Skeletal muscle satellite cell (primary cell): ENCODE results near the gene NKG7.

ENCODE experiments used
- H3K27me3 ChIP-seq: 2 replicates; pipeline ENCODE4 v1.7.0; 2013; ENCODE audit warnings: low read length; ENCODE audit not compliant: control insufficient read depth, insufficient read depth
- H3K36me3 ChIP-seq: 2 replicates; pipeline ENCODE4 v1.7.0; 2013; ENCODE audit warnings: mild to moderate bottlenecking, control low read depth, low read length; ENCODE audit not compliant: insufficient read depth
- H3K4me1 ChIP-seq: 2 replicates; pipeline ENCODE4 v1.7.0; 2013; ENCODE audit warnings: low read length; ENCODE audit not compliant: control insufficient read depth, insufficient read depth
- H3K4me2 ChIP-seq: 2 replicates; pipeline ENCODE4 v1.7.0; 2013; ENCODE audit warnings: mild to moderate bottlenecking, low read length
- H3K4me3 ChIP-seq: 2 replicates; pipeline ENCODE4 v1.7.0; 2013; ENCODE audit warnings: low read length
- H3K9ac ChIP-seq: 2 replicates; pipeline ENCODE4 v1.7.0; 2013; ENCODE audit warnings: mild to moderate bottlenecking, low read depth, low read length, moderate library complexity
- H3K9me3 ChIP-seq: replicated peaks from 2 replicates; pipeline ENCODE4 v1.7.0; 2013; ENCODE audit warnings: mild to moderate bottlenecking, control low read depth, low read length

NKG7 gene

DNA sequence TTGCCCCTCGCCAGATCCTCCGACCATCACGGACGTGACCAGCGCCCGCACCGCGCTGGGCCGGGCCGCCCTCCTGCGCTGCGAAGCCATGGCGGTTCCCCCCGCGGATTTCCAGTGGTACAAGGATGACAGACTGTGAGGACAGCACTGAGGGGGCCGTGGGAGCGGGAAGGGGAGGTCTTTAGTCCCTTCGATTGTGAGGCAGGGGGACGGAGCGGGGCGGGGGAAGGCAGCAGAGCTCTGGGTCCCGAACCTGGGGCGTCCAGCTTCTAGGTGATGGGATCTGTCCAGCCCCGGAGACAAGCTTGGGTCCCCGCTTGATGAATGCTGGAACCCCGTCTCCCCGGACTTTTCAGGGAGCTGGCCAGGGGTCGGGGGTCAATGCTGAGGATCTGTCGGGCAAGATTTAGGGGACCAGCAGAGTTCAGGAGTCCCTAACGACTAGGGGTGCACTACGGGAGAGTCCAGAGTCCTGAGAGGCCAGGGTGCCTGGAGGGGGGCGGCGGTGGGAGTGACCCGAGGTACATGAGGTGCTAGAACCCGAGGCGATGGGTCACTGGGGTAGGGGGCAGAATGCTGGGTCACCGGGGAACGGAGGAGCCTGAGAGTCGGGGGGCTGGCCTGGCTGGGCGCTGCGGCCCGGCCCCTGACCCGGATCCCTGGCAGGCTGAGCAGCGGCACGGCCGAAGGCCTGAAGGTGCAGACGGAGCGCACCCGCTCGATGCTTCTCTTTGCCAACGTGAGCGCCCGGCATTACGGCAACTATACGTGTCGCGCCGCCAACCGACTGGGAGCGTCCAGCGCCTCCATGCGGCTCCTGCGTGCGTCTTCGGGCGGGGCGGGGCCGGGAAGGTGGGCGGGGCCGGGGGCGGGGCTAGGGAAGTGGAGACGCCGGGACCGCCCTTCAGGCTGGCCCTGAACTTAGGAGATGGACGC lies 45.1 kb downstream of the NKG7 start:
- Histone ChIP-seq H3K27me3 (peaks cover 12% of the 10 kb centered on the region), H3K4me3 (peak overlapping the region; percentile 28)

DNA sequence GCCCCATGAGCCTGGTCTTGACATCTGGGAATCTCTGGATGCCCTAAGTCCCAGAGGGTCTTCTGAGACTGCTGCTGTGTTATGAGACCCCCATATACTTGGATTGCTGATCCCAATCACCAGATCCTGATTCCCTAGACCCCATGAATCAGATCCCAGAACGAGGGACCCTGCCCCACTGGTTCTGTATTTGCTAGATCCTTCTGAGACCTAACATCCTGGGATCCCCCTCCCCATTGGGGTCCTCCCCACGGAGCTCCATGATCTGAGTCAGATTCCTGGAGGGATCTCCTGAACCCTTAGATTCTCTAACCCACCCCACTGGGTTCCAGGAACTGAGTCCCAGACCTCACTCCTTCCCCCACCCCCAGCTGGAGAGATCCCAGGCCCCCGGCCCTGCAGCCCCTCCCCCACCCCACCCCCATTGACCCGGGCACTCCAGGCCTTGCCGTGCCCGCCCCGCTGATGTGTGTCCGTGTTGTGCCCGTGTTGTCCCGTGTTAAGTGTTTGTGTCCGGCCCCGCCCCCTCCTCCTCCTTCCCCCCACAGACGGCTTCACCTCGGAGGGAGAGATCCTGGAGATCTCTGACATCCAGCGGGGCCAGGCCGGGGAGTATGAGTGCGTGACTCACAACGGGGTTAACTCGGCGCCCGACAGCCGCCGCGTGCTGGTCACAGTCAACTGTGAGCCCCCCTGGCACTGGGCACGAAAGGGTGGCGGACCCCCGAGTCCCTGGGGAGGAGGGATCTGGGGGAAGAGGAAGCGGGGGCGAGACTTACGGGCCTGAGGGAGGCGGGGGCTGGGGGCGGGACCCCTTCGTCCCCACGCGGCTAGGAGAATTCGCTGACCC lies 46.0 kb downstream of the NKG7 start:
- no peak overlapping the region for H3K9ac ChIP-seq
- H3K4me3 ChIP-seq, result no peak overlapping the region
- H3K4me1 ChIP-seq, result no peaks in the 10 kb centered on the region
- H3K36me3 ChIP-seq, result no peaks in the 10 kb centered on the region
- H3K4me2 ChIP-seq, result no peak overlapping the region
- H3K9me3 ChIP-seq, result no peaks in the 10 kb centered on the region
- H3K27me3 ChIP-seq, result peaks cover 12% of the 10 kb centered on the region

More for the DNA sequence above, 45.1 kb downstream of the NKG7 start:
- no peaks in the 10 kb centered on the region for H3K36me3 ChIP-seq
- H3K9me3 ChIP-seq, result no peaks in the 10 kb centered on the region
- H3K9ac ChIP-seq, result no peak overlapping the region
- H3K4me1 ChIP-seq, result no peaks in the 10 kb centered on the region
- H3K4me2 ChIP-seq, result peak overlapping the region; percentile 60

DNA sequence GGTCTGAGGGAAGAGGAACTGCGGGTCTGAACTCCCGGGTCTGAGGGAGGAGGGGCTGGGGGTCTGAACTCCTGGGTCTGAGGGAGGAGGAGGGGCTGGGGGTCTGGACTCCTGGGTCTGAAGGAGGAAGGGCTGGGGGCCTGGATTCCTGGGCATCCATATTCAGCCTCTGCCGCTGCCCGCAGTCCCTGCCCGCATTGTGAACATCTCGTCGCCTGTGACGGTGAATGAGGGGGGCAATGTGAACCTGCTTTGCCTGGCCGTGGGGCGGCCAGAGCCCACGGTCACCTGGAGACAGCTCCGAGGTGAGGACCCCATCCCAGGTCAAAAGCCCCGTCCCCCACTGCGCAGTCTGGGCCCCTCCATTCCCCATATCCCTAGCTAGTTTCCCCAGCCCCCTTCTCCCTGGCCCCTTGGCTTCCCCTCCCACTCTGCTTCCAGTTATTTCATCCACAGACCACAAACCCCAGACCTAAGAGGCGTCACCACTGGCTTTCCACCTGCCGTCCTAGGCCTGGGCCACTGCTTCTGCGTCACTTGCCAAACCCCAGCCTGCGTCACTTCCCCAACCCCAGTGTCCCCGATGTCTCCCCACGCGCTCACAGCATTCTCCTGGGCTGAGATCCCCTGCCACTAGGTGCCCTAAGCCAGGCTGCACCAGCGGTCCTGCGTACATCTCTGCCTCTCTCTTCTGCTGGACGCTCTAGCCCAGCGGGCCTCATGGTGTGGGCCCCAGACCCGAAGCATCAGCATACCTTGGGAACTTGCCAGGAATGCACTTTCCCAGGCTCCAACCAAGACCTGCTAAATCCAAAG lies 47.1 kb downstream of the NKG7 start:
- no peak overlapping the region for H3K4me3 ChIP-seq
- peaks cover 12% of the 10 kb centered on the region for H3K27me3 ChIP-seq
- no peak overlapping the region for H3K4me2 ChIP-seq
- H3K9ac ChIP-seq, result no peak overlapping the region
- no peaks in the 10 kb centered on the region for H3K9me3 ChIP-seq
- no peaks in the 10 kb centered on the region for H3K4me1 ChIP-seq
- no peaks in the 10 kb centered on the region for H3K36me3 ChIP-seq

DNA sequence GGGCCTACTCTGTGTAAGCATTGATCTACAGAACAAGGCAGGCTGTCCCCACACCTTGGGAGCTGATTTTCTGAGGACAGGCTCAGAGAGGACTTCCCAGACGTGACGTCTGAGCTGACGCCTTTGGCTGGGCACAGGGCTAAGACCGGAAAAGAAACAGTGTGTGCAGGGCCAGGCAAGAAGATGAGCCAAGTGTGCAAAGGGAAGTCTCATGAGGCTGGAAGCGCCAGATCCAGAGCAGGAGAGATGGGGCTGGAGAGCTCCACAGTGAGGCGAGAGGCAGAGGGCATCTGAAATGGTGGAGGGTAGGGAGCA lies 48.3 kb downstream of the NKG7 start:
- Histone ChIP-seq H3K9me3 (no peaks in the 10 kb centered on the region), H3K4me1 (no peaks in the 10 kb centered on the region), H3K4me3 (no peak overlapping the region), H3K9ac (no peak overlapping the region), H3K27me3 (peaks cover 12% of the 10 kb centered on the region), H3K36me3 (no peaks in the 10 kb centered on the region), H3K4me2 (no peak overlapping the region)

DNA sequence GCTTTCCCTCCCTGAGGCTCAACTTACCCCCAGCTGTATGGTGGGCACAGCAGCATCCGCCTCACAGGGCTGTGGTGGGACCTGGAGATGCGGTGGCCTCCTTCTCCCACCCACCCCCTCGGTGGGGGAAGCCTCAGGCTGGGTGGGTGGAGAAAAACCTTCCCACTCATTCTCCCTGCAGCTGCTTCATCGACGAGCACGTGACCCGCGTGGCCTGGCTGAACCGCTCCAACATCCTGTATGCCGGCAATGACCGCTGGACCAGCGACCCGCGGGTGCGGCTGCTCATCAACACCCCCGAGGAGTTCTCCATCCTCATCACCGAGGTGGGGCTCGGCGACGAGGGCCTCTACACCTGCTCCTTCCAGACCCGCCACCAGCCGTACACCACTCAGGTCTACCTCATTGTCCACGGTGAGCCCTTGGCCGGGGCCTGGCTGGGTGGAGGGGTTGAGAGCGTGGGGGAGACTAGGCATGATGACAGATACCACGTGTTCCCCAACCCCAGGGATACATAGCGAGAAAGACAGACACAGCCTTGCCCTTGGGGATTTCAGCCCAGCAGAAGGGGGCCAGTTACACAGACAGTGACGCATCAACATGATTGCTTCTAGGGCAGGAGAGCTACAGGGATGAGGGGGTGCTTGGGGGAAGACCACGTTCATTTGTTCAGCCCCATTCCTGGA lies 48.8 kb downstream of the NKG7 start:
- H3K27me3 ChIP-seq, result peaks cover 12% of the 10 kb centered on the region
- no peaks in the 10 kb centered on the region for H3K4me1 ChIP-seq
- no peaks in the 10 kb centered on the region for H3K36me3 ChIP-seq
- no peak overlapping the region for H3K4me2 ChIP-seq
- H3K9ac ChIP-seq, result no peak overlapping the region
- H3K4me3 ChIP-seq, result no peak overlapping the region
- H3K9me3 ChIP-seq, result no peaks in the 10 kb centered on the region

DNA sequence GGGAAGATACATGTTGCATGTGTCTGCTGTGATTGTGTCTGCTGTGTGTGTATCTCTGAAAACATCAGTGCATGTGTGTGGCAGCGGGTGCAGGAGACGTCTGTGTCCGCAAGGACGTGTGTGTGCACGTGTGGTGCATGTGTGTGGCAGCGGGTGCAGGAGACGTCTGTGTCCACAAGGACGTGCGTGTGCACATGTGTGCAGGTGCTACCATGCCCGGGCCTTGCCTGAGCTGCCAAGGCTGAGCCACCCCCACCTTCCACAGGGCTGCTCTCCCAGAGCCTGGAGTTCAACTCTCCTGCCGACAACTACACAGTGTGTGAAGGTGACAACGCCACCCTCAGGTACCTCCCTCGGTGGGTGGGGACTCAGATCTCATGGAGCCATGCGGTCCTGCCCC lies 50.7 kb downstream of the NKG7 start:
- H3K9ac ChIP-seq, result no peak overlapping the region
- H3K4me3 ChIP-seq, result no peak overlapping the region
- no peaks in the 10 kb centered on the region for H3K9me3 ChIP-seq
- H3K27me3 ChIP-seq, result peaks cover 8% of the 10 kb centered on the region
- H3K4me1 ChIP-seq, result no peaks in the 10 kb centered on the region
- H3K4me2 ChIP-seq, result no peak overlapping the region
- no peaks in the 10 kb centered on the region for H3K36me3 ChIP-seq
